Thoracic aorta (tissue), 2 donors: ENCODE results near the gene FANCM. TPM values are rescaled to one million over a fixed set of nuclear protein-coding genes. Genes with fewer than 3 reads are reported as not detected.

ENCODE experiments used
- ATAC-seq: fragments of 150-250 bp; one replicate; pipeline ENCODE4 v1.8.0; 2017; ENCODE audit warnings: low read depth; ENCODE audit not compliant: insufficient number of reproducible peaks, low FRiP score
- DNase-seq: peaks from one replicate; pipeline ENCODE4 v3.0.0-alpha.2; 2020; ENCODE audit warnings: low spot score
- H3K27ac ChIP-seq, 2 donors: fragments of 200-600 bp; sonication (generic); 1 replicate in 1 of 2; 2 replicates in 1 of 2; pipeline ENCODE4 v1.5.1; 2016; ENCODE audit warnings: mild to moderate bottlenecking in 2 of 2, moderate library complexity in 2 of 2
- H3K27me3 ChIP-seq: fragments of 200-600 bp; sonication (generic); replicated peaks from 2 replicates; pipeline ENCODE4 v1.6.0; 2016; ENCODE audit warnings: mild to moderate bottlenecking; ENCODE audit not compliant: insufficient read depth
- H3K36me3 ChIP-seq: fragments of 200-600 bp; sonication (generic); one replicate; pipeline ENCODE4 v1.5.1; 2016
- H3K4me1 ChIP-seq, 2 donors: fragments of 200-600 bp; sonication (generic); 1 replicate in 1 of 2; 2 replicates in 1 of 2; pipeline versions ENCODE4 v1.5.1 to v1.6.0; 2016; ENCODE audit warnings: low read depth in 2 of 2, mild to moderate bottlenecking in 1 of 2; ENCODE audit not compliant: control insufficient read depth in 1 of 2
- H3K4me3 ChIP-seq: fragments of 200-600 bp; sonication (generic); 2 replicates; pipeline ENCODE4 v1.5.1; 2016; ENCODE audit warnings: mild to moderate bottlenecking
- H3K9me3 ChIP-seq: fragments of 200-600 bp; sonication (generic); 2 replicates; pipeline ENCODE4 v1.5.1; 2016
- CTCF ChIP-seq: fragments of 200-600 bp; sonication (generic); IDR thresholded peaks from one replicate; pipeline ENCODE4 v1.5.1; 2019; ENCODE audit warnings: antibody characterized with exemption
- total RNA-seq, 2 donors: library from RNA; depleted of rRNA; stranded (reverse); fragments of >200 nt; gene quantifications; one replicate each; pipeline versions ENCODE4 v1.1.0 to v1.2.3, GENCODE V29; 2016

Gene FANCM
- total RNA-seq, 2 donors from 2014 or later, result 4.3 to 10.7 TPM

GRCh38 chr14:45156067-45156466 is 20.3 kb downstream of the FANCM start:
- TF ChIP-seq CTCF, result no peak
- H3K4me3 ChIP-seq, result no peak overlapping the region
- no peaks in the 10 kb centered on the region for H3K36me3 ChIP-seq
- H3K9me3 ChIP-seq, result no peaks in the 10 kb centered on the region
- DNase-seq, result no peak
- H3K4me1 ChIP-seq, result no peaks in the 10 kb centered on the region
- ATAC-seq, result no peak
- H3K27ac ChIP-seq, result no peak overlapping the region
- H3K27me3 ChIP-seq, result no peaks in the 10 kb centered on the region

DNA sequence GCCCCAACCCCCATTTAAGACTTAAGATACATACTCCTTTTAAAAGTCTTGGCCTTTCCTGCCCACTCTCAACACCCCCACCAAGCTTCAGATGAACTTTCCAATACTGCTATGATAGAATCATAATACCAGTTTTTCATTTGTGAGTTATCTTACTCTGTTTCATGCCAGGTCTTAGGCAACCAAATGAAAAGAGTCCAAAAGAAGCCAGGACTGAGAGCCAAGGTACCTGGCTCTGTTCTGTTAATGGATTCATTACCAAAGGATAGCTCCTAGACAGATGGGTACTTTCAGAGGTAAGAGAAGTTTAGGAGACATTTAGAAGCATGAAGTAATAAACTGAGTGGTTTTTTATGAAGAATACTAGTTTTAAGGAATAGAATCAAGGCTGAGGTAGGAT is 34.2 kb downstream of the FANCM start:
- Histone ChIP-seq H3K4me1 (no peaks in the 10 kb centered on the region), H3K36me3 (peaks cover 4% of the 10 kb centered on the region), H3K9me3 (no peaks in the 10 kb centered on the region), H3K4me3 (no peak overlapping the region), H3K27me3 (no peaks in the 10 kb centered on the region), H3K27ac (no peak overlapping the region)
- DNase-seq (no peak), ATAC-seq (no peak)
- TF ChIP-seq CTCF, result no peak

GRCh38 chr14:45177076-45177475 is 41.3 kb downstream of the FANCM start:
- no peak for DNase-seq
- Histone ChIP-seq H3K4me1 (no peaks in the 10 kb centered on the region), H3K27ac (no peak overlapping the region), H3K36me3 (no peaks in the 10 kb centered on the region), H3K9me3 (no peaks in the 10 kb centered on the region), H3K4me3 (no peak overlapping the region), H3K27me3 (no peaks in the 10 kb centered on the region)
- ATAC-seq, result no peak
- no peak for TF ChIP-seq CTCF

GRCh38 chr14:45181329-45181728 is 45.6 kb downstream of the FANCM start:
- Histone ChIP-seq H3K4me3 (no peak overlapping the region), H3K9me3 (no peaks in the 10 kb centered on the region), H3K4me1 (no peaks in the 10 kb centered on the region), H3K27ac (no peak overlapping the region), H3K36me3 (no peaks in the 10 kb centered on the region), H3K27me3 (no peaks in the 10 kb centered on the region)
- TF ChIP-seq CTCF, result no peak
- ATAC-seq (no peak), DNase-seq (no peak)

GRCh38 chr14:45181806-45182205 is 46.1 kb downstream of the FANCM start:
- ATAC-seq, result no peak
- no peaks in the 10 kb centered on the region for H3K9me3 ChIP-seq
- no peak for DNase-seq
- no peaks in the 10 kb centered on the region for H3K27me3 ChIP-seq
- TF ChIP-seq CTCF, result no peak
- no peak overlapping the region for H3K4me3 ChIP-seq
- H3K4me1 ChIP-seq, result no peaks in the 10 kb centered on the region
- H3K36me3 ChIP-seq, result no peaks in the 10 kb centered on the region
- no peak overlapping the region for H3K27ac ChIP-seq
